Neural cell (in vitro differentiated cells): ENCODE measurements around the gene OR51E2.

ENCODE experiments used
- EP300 ChIP-seq: fragments of 450-650 bp; conservative IDR thresholded peaks from 2 replicates; pipeline ENCODE4 v1.6.1; 2014; ENCODE audit warnings: antibody characterized with exemption, mild to moderate bottlenecking, moderate library complexity; ENCODE audit not compliant: poor library complexity, severe bottlenecking
- EZH2 ChIP-seq: fragments of 200-600, 300-800 bp; shearing (Covaris generic), sonication (generic); IDR thresholded peaks from 2 replicates; pipeline ENCODE4 v1.6.1; 2014; ENCODE audit warnings: antibody characterized with exemption, low read length, borderline replicate concordance, mild to moderate bottlenecking; ENCODE audit not compliant: insufficient read depth, poor library complexity, severe bottlenecking
- MXI1 ChIP-seq: fragments of 450-650 bp; conservative IDR thresholded peaks from 2 replicates; pipeline ENCODE4 v1.6.1; 2014; ENCODE audit warnings: antibody characterized with exemption, mild to moderate bottlenecking; ENCODE audit not compliant: poor library complexity, severe bottlenecking
- POLR2AphosphoS5 ChIP-seq: IDR thresholded peaks from 2 replicates; pipeline ENCODE4 v1.6.1; 2012
- RAD21 ChIP-seq: fragments of 450-650 bp; conservative IDR thresholded peaks from 2 replicates; pipeline ENCODE4 v1.6.1; 2014; ENCODE audit warnings: antibody characterized with exemption, mild to moderate bottlenecking, moderate library complexity
- SMC3 ChIP-seq: fragments of 450-650 bp; conservative IDR thresholded peaks from 2 replicates; pipeline ENCODE4 v1.6.1; 2014; ENCODE audit warnings: antibody characterized with exemption, mild to moderate bottlenecking, moderate library complexity; ENCODE audit not compliant: poor library complexity
- TAF1 ChIP-seq: IDR thresholded peaks from 2 replicates; pipeline ENCODE4 v1.6.1; 2012; ENCODE audit warnings: low read depth
- TF ChIP-seq, protein P1 (sequence below): fragments of 450-650 bp; IDR thresholded peaks from 2 replicates; pipeline ENCODE4 v1.5.1; 2014; ENCODE audit warnings: antibody characterized with exemption, mild to moderate bottlenecking, moderate library complexity; ENCODE audit not compliant: poor library complexity, severe bottlenecking
- TF ChIP-seq, protein P2 (sequence below): IDR thresholded peaks from 2 replicates; pipeline ENCODE4 v1.6.1; 2012; ENCODE audit warnings: borderline replicate concordance

DNA sequence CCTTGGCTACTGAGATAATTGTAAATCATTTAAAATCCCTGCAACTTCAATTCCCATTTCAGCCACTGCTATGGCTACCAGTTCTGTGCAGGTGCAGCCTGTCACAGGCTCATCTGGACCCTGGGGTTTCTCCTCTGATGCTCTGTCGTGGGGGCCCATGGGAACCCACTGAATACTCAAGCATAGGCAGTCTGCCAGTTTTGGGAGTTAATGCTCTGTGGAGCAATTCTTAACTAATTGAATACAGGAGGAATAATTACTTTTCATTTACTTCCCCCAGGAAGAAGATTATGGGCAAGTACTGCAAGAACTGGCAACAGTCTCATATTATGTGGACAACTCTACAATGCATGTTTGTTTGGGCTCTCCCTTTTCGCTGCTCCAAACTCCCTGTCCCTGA is 25.9 kb downstream of the OR51E2 start:
- TF ChIP-seq, protein P1, sequence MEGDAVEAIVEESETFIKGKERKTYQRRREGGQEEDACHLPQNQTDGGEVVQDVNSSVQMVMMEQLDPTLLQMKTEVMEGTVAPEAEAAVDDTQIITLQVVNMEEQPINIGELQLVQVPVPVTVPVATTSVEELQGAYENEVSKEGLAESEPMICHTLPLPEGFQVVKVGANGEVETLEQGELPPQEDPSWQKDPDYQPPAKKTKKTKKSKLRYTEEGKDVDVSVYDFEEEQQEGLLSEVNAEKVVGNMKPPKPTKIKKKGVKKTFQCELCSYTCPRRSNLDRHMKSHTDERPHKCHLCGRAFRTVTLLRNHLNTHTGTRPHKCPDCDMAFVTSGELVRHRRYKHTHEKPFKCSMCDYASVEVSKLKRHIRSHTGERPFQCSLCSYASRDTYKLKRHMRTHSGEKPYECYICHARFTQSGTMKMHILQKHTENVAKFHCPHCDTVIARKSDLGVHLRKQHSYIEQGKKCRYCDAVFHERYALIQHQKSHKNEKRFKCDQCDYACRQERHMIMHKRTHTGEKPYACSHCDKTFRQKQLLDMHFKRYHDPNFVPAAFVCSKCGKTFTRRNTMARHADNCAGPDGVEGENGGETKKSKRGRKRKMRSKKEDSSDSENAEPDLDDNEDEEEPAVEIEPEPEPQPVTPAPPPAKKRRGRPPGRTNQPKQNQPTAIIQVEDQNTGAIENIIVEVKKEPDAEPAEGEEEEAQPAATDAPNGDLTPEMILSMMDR, result no peak
- TF ChIP-seq POLR2AphosphoS5, result no peak
- TF ChIP-seq RAD21, result no peak
- no peak for TF ChIP-seq EZH2
- TF ChIP-seq EP300, result no peak
- no peak for TF ChIP-seq TAF1
- no peak for TF ChIP-seq MXI1
- no peak for TF ChIP-seq SMC3
- TF ChIP-seq, protein P2, sequence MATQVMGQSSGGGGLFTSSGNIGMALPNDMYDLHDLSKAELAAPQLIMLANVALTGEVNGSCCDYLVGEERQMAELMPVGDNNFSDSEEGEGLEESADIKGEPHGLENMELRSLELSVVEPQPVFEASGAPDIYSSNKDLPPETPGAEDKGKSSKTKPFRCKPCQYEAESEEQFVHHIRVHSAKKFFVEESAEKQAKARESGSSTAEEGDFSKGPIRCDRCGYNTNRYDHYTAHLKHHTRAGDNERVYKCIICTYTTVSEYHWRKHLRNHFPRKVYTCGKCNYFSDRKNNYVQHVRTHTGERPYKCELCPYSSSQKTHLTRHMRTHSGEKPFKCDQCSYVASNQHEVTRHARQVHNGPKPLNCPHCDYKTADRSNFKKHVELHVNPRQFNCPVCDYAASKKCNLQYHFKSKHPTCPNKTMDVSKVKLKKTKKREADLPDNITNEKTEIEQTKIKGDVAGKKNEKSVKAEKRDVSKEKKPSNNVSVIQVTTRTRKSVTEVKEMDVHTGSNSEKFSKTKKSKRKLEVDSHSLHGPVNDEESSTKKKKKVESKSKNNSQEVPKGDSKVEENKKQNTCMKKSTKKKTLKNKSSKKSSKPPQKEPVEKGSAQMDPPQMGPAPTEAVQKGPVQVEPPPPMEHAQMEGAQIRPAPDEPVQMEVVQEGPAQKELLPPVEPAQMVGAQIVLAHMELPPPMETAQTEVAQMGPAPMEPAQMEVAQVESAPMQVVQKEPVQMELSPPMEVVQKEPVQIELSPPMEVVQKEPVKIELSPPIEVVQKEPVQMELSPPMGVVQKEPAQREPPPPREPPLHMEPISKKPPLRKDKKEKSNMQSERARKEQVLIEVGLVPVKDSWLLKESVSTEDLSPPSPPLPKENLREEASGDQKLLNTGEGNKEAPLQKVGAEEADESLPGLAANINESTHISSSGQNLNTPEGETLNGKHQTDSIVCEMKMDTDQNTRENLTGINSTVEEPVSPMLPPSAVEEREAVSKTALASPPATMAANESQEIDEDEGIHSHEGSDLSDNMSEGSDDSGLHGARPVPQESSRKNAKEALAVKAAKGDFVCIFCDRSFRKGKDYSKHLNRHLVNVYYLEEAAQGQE, result no peak
